ENCODE data around the gene NTNG1. TPM values are rescaled to one million over a fixed set of nuclear protein-coding genes. Genes with fewer than 3 reads are reported as not detected.

The NTNG1 gene
- total RNA-seq, 2 donors from 2014 or later, result 0.26 to 4.9 TPM

GRCh38 chr1:107194380-107194779 lies 53.5 kb downstream of the NTNG1 start:
- no peak for ATAC-seq
- intact Hi-C loops (cut with DNase I), result no loop called here

GRCh38 chr1:107195476-107195875 lies 54.6 kb downstream of the NTNG1 start:
- H3K27ac ChIP-seq, result no peak overlapping the region
- no peaks in the 10 kb centered on the region for H3K4me1 ChIP-seq
- no peaks in the 10 kb centered on the region for H3K36me3 ChIP-seq (replicated peaks in 1 of 2; ENCODE audit: insufficient read depth in 1 of 2, low read depth in 2 of 2)
- no peak for DNase-seq
- no peaks in the 10 kb centered on the region for H3K9me3 ChIP-seq
- intact Hi-C loops (cut with DNase I), result no loop called here
- WGBS, 2 donors, result 35 to 51% methylated on average over 1 of the region's 1 CpG
- TF ChIP-seq POLR2A (IDR thresholded peaks at IDR 0.05) (no peak), CTCF (IDR thresholded peaks at IDR 0.05) (no peak)
- ATAC-seq, result no peak
- H3K27me3 ChIP-seq, result no peaks in the 10 kb centered on the region
- H3K4me3 ChIP-seq, result no peak overlapping the region

More at GRCh38 chr1:107194380-107194779, 53.5 kb downstream of the NTNG1 start:
- Histone ChIP-seq H3K4me1 (no peaks in the 10 kb centered on the region), H3K4me3 (no peak overlapping the region), H3K9me3 (no peaks in the 10 kb centered on the region), H3K36me3 (replicated peaks in 1 of 2; ENCODE audit: insufficient read depth in 1 of 2, low read depth in 2 of 2) (no peaks in the 10 kb centered on the region), H3K27me3 (no peaks in the 10 kb centered on the region), H3K27ac (no peak overlapping the region)
- TF ChIP-seq POLR2A (IDR thresholded peaks at IDR 0.05) (no peak), CTCF (IDR thresholded peaks at IDR 0.05) (no peak)
- 36 to 52% methylated on average over 1 of the region's 1 CpG for WGBS, 2 donors
- DNase-seq, result no peak

- WGBS, 2 donors, result 37 to 38% methylated on average over 5 of the region's 5 CpGs
- Histone ChIP-seq H3K27ac (no peak overlapping the region), H3K4me3 (no peak overlapping the region), H3K27me3 (no peaks in the 10 kb centered on the region), H3K9me3 (no peaks in the 10 kb centered on the region), H3K36me3 (replicated peaks in 1 of 2; ENCODE audit: insufficient read depth in 1 of 2, low read depth in 2 of 2) (no peaks in the 10 kb centered on the region), H3K4me1 (no peaks in the 10 kb centered on the region)
- intact Hi-C loops (cut with DNase I), result no loop called here
- no peak for DNase-seq
- TF ChIP-seq CTCF (IDR thresholded peaks at IDR 0.05) (no peak), POLR2A (IDR thresholded peaks at IDR 0.05) (no peak)
- ATAC-seq, result no peak
These were observed 56.2 kb downstream of the NTNG1 start for GRCh38 chr1:107196973-107197562.

- Histone ChIP-seq H3K4me1 (no peaks in the 10 kb centered on the region), H3K9me3 (no peaks in the 10 kb centered on the region), H3K36me3 (replicated peaks in 1 of 2; ENCODE audit: insufficient read depth in 1 of 2, low read depth in 2 of 2) (no peaks in the 10 kb centered on the region), H3K4me3 (no peak overlapping the region), H3K27ac (no peak overlapping the region), H3K27me3 (no peaks in the 10 kb centered on the region)
- 54 to 62% methylated on average over 5 of the region's 5 CpGs for WGBS, 2 donors
- intact Hi-C loops (cut with DNase I), result no loop called here
- ATAC-seq (no peak), DNase-seq (no peak)
- TF ChIP-seq CTCF (IDR thresholded peaks at IDR 0.05), result no peak
- TF ChIP-seq POLR2A (IDR thresholded peaks at IDR 0.05), result no peak
These were observed 57.7 kb downstream of the NTNG1 start for GRCh38 chr1:107198561-107198960.

GRCh38 chr1:107200631-107201030 lies 59.8 kb downstream of the NTNG1 start:
- no peak for TF ChIP-seq CTCF (IDR thresholded peaks at IDR 0.05)
- no peak for TF ChIP-seq POLR2A (IDR thresholded peaks at IDR 0.05)
- no peak overlapping the region for H3K4me3 ChIP-seq
- H3K27me3 ChIP-seq, result no peaks in the 10 kb centered on the region
- no peaks in the 10 kb centered on the region for H3K9me3 ChIP-seq
- intact Hi-C loops (cut with DNase I), result no loop called here
- H3K27ac ChIP-seq, result no peak overlapping the region
- H3K36me3 ChIP-seq (replicated peaks in 1 of 2; ENCODE audit: insufficient read depth in 1 of 2, low read depth in 2 of 2), result no peaks in the 10 kb centered on the region
- no peaks in the 10 kb centered on the region for H3K4me1 ChIP-seq
- ATAC-seq (no peak), DNase-seq (no peak)
- WGBS, 2 donors, result 63 to 69% methylated on average over 1 of the region's 1 CpG
